DND-41 (cell line): ENCODE measurements around the gene DKK2.

Experiments used
- CTCF ChIP-seq: IDR thresholded peaks from 2 replicates; pipeline ENCODE4 v1.5.1; 2012; ENCODE audit warnings: borderline replicate concordance, low read length, moderate library complexity, mild to moderate bottlenecking; ENCODE audit not compliant: poor library complexity, severe bottlenecking; ENCODE audit errors: extremely low read depth
- EZH2 ChIP-seq: IDR thresholded peaks from 3 replicates; pipeline ENCODE4 v1.6.1; 2012; ENCODE audit warnings: borderline replicate concordance, low read depth, mild to moderate bottlenecking, moderate library complexity, low read length, inconsistent platforms; ENCODE audit not compliant: severe bottlenecking

DNA sequence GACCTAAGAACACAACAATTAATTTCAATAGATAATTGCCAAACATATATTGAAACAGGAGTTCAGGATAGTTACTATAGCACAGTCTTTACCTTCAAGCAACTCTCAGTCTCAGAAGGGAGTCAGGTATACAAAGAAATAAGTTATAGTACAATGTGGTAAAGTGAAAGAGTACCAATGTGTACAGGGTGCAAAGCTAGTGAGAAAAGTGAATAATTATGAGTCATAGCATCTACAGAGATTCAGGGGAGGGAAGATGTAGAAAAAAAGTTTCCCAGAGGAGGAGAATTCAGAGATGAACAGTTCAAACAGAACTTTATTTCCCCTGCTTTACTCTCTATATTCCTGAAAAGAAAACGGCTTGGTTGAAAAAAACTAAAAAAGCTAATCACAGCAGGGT, 22.7 kb upstream of the DKK2 start:
- TF ChIP-seq CTCF (no peak), EZH2 (no peak)
